ENCODE data around the gene UAP1L1. TPM values are rescaled to one million over a fixed set of nuclear protein-coding genes. Genes with fewer than 3 reads are reported as not detected.

Gene UAP1L1
- 9.7 to 13.3 TPM (median 10.7 TPM) in 5 replicates for total RNA-seq (2022; extraction: Qiagen RNA extraction; ENCODE audit: low read depth)

GRCh38 chr9:137077010-137077747 is at the start of gene UAP1L1:
Gene UAP1L1 (plus strand): TSS chr9:137077517. CDS start chr9:137077533, 16 bp downstream.

DNA sequence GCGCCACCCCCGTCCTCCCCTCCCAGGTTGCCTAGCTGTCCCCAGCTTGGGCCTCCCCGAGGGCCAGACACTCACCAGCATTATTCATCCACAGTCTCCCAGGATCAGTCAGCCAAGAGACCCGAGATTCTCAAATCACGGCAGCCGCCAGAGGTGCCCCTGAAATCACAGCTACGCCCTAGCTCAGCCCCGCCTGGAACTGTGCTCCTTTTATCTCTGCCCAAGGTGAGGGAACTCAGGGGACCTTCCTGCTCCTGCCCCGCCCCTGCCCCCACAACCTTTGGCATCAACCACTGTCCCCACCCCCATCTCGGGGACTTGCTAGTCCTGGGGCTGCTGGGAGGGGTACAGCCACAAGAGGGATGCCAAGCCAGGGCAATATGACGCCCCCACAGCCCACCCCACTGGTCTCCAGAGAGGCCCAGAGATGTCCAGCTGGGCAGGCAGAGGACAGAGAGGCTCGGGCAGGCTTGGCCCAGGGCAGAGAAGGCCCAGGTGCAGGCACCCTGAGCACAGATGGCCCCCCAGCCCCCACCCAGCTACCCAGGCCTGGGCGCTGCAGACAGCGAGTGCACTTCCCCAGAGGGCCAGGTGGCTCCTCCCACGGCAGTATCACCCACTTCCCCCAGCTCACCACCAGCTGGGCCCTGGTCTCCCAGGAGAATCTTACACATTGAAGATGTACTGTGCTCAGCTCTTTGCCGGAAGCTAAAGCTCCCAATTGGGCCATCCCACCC is 45.2 kb upstream of the UAP1L1 start, which contains the start of gene FUT7:
FUT7 (minus strand) TSS at position 185 of the 737 bp plus-strand sequence; CDS start at position 88, 97 bp downstream.

DNA sequence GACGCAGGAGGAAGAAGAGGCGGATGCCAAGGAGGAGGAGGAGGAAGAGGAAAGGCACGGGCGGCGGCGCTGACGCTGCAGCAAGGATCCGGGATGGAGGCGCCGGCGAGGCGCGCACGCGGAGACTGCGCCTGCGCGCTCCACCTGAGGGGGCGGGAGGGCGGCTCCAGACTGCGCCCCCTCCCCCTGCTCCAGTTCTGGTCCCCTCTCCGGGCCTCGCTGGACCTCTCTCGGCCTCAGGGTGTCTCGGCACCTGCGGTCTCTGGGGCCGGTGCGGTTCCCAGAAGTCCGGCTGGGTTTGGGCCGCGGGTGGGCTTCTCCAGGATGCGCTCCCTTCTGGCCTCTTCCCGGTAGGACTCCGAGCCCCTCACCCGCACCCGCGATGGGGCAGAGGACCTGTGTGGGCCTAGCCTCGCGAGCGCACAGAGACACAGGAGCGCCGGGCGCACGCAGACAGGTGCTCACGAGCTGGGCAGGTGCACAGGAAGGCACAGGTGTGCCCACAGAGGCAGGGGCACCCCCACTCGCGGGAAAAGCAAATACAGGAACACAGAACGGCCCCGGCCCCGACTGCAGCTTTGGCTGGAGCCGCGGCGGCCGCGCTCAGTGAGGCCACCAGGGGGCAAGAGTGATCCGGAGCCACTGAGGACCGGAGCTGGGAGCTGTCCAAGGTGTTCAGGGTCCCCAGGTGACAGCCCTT is 31.1 kb upstream of the UAP1L1 start, which contains the start of gene NPDC1:
NPDC1 (minus strand) TSS at position 90 of the 700 bp plus-strand sequence. CDS start 188 bp downstream, outside the sequence.

GRCh38 chr9:137053944-137054931 is 23.1 kb upstream of the UAP1L1 start, which contains the start of gene ENTPD2:
Gene ENTPD2 (minus strand): TSS chr9:137054061. CDS start chr9:137053997, 64 bp downstream.

DNA sequence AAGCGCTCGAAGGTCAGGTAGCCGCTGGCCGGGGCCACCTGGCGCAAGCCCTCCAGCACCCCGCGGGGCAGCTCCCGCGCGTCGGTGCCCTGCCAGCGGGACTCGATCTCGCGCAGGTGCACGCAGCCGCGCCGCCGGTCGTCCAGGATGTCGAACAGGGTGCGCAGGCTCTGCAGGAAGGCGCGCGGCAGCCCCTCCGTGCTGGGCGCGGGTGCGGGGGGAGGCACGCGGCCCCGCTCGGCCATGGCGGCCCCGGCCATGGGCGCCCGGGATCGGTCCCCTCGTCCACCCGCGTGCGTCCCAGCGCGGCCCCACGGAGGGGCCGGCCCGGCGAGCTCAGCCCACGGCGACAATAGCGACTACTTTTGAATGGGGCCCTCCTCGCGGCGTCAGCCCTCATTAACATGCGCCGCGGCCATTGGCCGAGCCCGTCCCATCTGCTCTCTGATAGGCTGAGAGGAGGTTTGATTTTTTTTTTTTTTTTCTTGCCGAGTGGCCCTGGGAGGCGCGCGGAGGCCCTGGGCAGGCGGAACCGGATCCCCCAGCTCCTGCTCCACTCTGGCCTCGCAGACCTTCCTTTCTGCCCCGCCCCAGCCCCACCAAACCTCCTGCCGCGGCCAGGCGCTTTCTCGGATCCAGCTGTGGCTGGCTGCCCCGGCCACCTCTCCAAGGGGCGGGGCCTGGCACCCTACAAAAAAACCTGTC is 7.0 kb upstream of the UAP1L1 start, which contains the start of gene SAPCD2:
SAPCD2 (minus strand) TSS at position 357 of the 705 bp plus-strand sequence; CDS start at position 260, 97 bp downstream.

GRCh38 chr9:137086531-137087408 is 9.5 kb downstream of the UAP1L1 start, which contains the start of gene MAN1B1:
Gene MAN1B1 (plus strand): TSS chr9:137086985. CDS start chr9:137087000, 15 bp downstream.

DNA sequence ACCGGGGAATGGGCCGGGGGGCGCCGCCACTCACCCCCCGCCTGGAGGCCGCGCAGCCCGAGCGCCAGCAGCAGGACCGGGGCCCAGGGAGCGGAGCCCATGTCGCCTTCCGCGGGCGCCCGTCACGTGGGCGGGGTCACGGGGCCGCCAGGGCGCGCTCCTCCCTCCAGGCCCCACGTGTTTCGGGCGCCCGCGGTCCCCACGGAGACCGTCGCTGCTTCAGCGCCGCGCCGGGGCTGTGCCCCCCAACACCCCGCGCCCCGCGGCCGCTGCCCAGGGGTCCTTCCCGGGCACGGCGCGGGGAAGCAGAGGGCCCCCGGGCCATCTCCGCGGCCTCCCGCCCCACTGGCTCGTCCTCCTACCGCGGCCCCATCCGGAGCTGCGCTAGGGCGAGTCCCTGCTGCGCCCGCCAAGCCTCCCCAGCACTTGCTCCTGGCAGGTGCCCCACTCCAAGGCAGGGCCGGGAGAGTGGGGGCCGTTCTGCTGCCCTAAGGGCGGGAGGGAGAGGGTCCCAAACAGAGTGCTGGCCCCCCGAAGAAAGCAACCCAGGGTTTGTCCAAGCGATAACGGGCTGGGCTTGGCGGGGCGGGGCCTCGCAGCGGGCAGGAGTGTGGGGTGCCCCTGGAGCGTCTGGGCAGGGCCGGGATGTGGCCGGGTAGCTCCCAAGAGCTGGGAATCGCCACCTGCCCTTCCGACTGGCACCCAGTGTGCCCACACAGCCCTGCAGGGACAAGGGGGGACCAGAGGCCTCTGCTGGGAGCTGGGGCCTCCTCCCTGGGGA is 37.5 kb downstream of the UAP1L1 start, which contains the start of gene DPP7:
DPP7 (minus strand) TSS at position 121 of the 781 bp plus-strand sequence; CDS start at position 101, 20 bp downstream.

Other genes starting within 250 kb of the UAP1L1 start
- 4.0 to 4.7 TPM (median 4.2 TPM) in 5 replicates for gene AJM1, start 235.0 kb upstream of the UAP1L1 start, total RNA-seq (2022; extraction: Qiagen RNA extraction; ENCODE audit: low read depth)
- gene PHPT1, start 228.1 kb upstream of the UAP1L1 start, total RNA-seq (2022; extraction: Qiagen RNA extraction; ENCODE audit: low read depth) = 285 to 343 TPM (median 299 TPM) in 5 replicates
- 2.5 to 5.8 TPM (median 3.1 TPM) in 5 replicates for gene MAMDC4, start 225.2 kb upstream of the UAP1L1 start, total RNA-seq (2022; extraction: Qiagen RNA extraction; ENCODE audit: low read depth)
- 428 to 545 TPM (median 458 TPM) in 5 replicates for gene EDF1, start 211.2 kb upstream of the UAP1L1 start, total RNA-seq (2022; extraction: Qiagen RNA extraction; ENCODE audit: low read depth)
- gene TRAF2, start 191.0 kb upstream of the UAP1L1 start, total RNA-seq (2022; extraction: Qiagen RNA extraction; ENCODE audit: low read depth) = 43.8 to 69.5 TPM (median 59.1 TPM) in 5 replicates
- gene FBXW5, start 132.8 kb upstream of the UAP1L1 start, total RNA-seq (2022; extraction: Qiagen RNA extraction; ENCODE audit: low read depth) = 70.1 to 101 TPM (median 99.1 TPM) in 5 replicates
- gene C8G, start 132.3 kb upstream of the UAP1L1 start, total RNA-seq (2022; extraction: Qiagen RNA extraction; ENCODE audit: low read depth) = 0.85 to 2.9 TPM (median 1.4 TPM) in 5 replicates
- gene LCN12, start 125.2 kb upstream of the UAP1L1 start, total RNA-seq (2022; extraction: Qiagen RNA extraction; ENCODE audit: low read depth) = 0.80 to 1.6 TPM (median 1.3 TPM) in 5 replicates
- gene PTGDS, start 100.0 kb upstream of the UAP1L1 start, total RNA-seq (2022; extraction: Qiagen RNA extraction; ENCODE audit: low read depth) = 0.57 to 0.68 TPM (median 0.66 TPM) in 3 of 5 replicates, not detected in the others
- gene LCNL1, start 94.5 kb upstream of the UAP1L1 start, total RNA-seq (2022; extraction: Qiagen RNA extraction; ENCODE audit: low read depth) = 0.07 to 0.08 TPM (median 0.08 TPM) in 3 of 5 replicates, not detected in the others
- 47.9 to 81.3 TPM (median 74.1 TPM) in 5 replicates for gene PAXX, start 85.1 kb upstream of the UAP1L1 start, total RNA-seq (2022; extraction: Qiagen RNA extraction; ENCODE audit: low read depth)
- 3.3 to 5.1 TPM (median 4.8 TPM) in 5 replicates for gene CLIC3, start 80.9 kb upstream of the UAP1L1 start, total RNA-seq (2022; extraction: Qiagen RNA extraction; ENCODE audit: low read depth)
- 21.4 to 27.7 TPM (median 25.4 TPM) in 5 replicates for gene ABCA2, start 49.3 kb upstream of the UAP1L1 start, total RNA-seq (2022; extraction: Qiagen RNA extraction; ENCODE audit: low read depth)
- gene FUT7, start 45.4 kb upstream of the UAP1L1 start, total RNA-seq (2022; extraction: Qiagen RNA extraction; ENCODE audit: low read depth) = 0.06 TPM in 1 of 5 replicates, not detected in the others
- 44.4 to 81.3 TPM (median 73.5 TPM) in 5 replicates for gene NPDC1, start 31.3 kb upstream of the UAP1L1 start, total RNA-seq (2022; extraction: Qiagen RNA extraction; ENCODE audit: low read depth)
- gene ENTPD2, start 23.5 kb upstream of the UAP1L1 start, total RNA-seq (2022; extraction: Qiagen RNA extraction; ENCODE audit: low read depth) = 1.1 to 2.3 TPM (median 1.7 TPM) in 5 replicates
- 14.8 to 25.2 TPM (median 21.9 TPM) in 5 replicates for gene SAPCD2, start 7.0 kb upstream of the UAP1L1 start, total RNA-seq (2022; extraction: Qiagen RNA extraction; ENCODE audit: low read depth)
- gene MAN1B1, start 9.5 kb downstream of the UAP1L1 start, total RNA-seq (2022; extraction: Qiagen RNA extraction; ENCODE audit: low read depth) = 39.8 to 52.8 TPM (median 51.9 TPM) in 5 replicates
- gene DPP7, start 37.2 kb downstream of the UAP1L1 start, total RNA-seq (2022; extraction: Qiagen RNA extraction; ENCODE audit: low read depth) = 81.3 to 123 TPM (median 112 TPM) in 5 replicates
- gene GRIN1, start 61.6 kb downstream of the UAP1L1 start, total RNA-seq (2022; extraction: Qiagen RNA extraction; ENCODE audit: low read depth) = 0.30 to 0.61 TPM (median 0.40 TPM) in 5 replicates
- gene LRRC26, start 92.5 kb downstream of the UAP1L1 start, total RNA-seq (2022; extraction: Qiagen RNA extraction; ENCODE audit: low read depth) = 0.70 to 2.1 TPM (median 1.2 TPM) in 5 replicates
- gene TMEM210, start 94.5 kb downstream of the UAP1L1 start, total RNA-seq (2022; extraction: Qiagen RNA extraction; ENCODE audit: low read depth) = not detected in 5 replicates
- gene ANAPC2, start 111.0 kb downstream of the UAP1L1 start, total RNA-seq (2022; extraction: Qiagen RNA extraction; ENCODE audit: low read depth) = 25.3 to 36.9 TPM (median 34.6 TPM) in 5 replicates
- 105 to 159 TPM (median 141 TPM) in 5 replicates for gene SSNA1, start 111.2 kb downstream of the UAP1L1 start, total RNA-seq (2022; extraction: Qiagen RNA extraction; ENCODE audit: low read depth)
- gene TPRN, start 123.2 kb downstream of the UAP1L1 start, total RNA-seq (2022; extraction: Qiagen RNA extraction; ENCODE audit: low read depth) = 6.8 to 10.6 TPM (median 9.0 TPM) in 5 replicates
- gene TMEM203, start 128.1 kb downstream of the UAP1L1 start, total RNA-seq (2022; extraction: Qiagen RNA extraction; ENCODE audit: low read depth) = 36.5 to 44.9 TPM (median 44.2 TPM) in 5 replicates
- gene NDOR1, start 128.2 kb downstream of the UAP1L1 start, total RNA-seq (2022; extraction: Qiagen RNA extraction; ENCODE audit: low read depth) = 11.7 to 17.1 TPM (median 16.5 TPM) in 5 replicates
- gene RNF208, start 144.7 kb downstream of the UAP1L1 start, total RNA-seq (2022; extraction: Qiagen RNA extraction; ENCODE audit: low read depth) = 1.4 to 2.3 TPM (median 1.8 TPM) in 5 replicates
- 3.6 to 5.2 TPM (median 4.2 TPM) in 5 replicates for gene CYSRT1, start 147.7 kb downstream of the UAP1L1 start, total RNA-seq (2022; extraction: Qiagen RNA extraction; ENCODE audit: low read depth)
- 0.08 to 0.31 TPM (median 0.21 TPM) in 5 replicates for gene RNF224, start 150.0 kb downstream of the UAP1L1 start, total RNA-seq (2022; extraction: Qiagen RNA extraction; ENCODE audit: low read depth)
- gene SLC34A3, start 153.4 kb downstream of the UAP1L1 start, total RNA-seq (2022; extraction: Qiagen RNA extraction; ENCODE audit: low read depth) = 0.06 to 0.17 TPM (median 0.11 TPM) in 5 replicates
- 612 to 791 TPM (median 723 TPM) in 5 replicates for gene TUBB4B, start 163.8 kb downstream of the UAP1L1 start, total RNA-seq (2022; extraction: Qiagen RNA extraction; ENCODE audit: low read depth)
- gene STPG3, start 173.8 kb downstream of the UAP1L1 start, total RNA-seq (2022; extraction: Qiagen RNA extraction; ENCODE audit: low read depth) = not detected in 5 replicates
- 45.1 to 56.7 TPM (median 55.1 TPM) in 5 replicates for gene NELFB, start 177.8 kb downstream of the UAP1L1 start, total RNA-seq (2022; extraction: Qiagen RNA extraction; ENCODE audit: low read depth)
- 19.3 to 29.7 TPM (median 27.9 TPM) in 5 replicates for gene TOR4A, start 200.2 kb downstream of the UAP1L1 start, total RNA-seq (2022; extraction: Qiagen RNA extraction; ENCODE audit: low read depth)
- 1.9 to 4.6 TPM (median 4.1 TPM) in 5 replicates for gene NRARP, start 224.8 kb downstream of the UAP1L1 start, total RNA-seq (2022; extraction: Qiagen RNA extraction; ENCODE audit: low read depth)

All from A549 treated with GW870086 at 1 μM for 4 hours (cell line).